ENCODE results near the gene MYCL.

DNA sequence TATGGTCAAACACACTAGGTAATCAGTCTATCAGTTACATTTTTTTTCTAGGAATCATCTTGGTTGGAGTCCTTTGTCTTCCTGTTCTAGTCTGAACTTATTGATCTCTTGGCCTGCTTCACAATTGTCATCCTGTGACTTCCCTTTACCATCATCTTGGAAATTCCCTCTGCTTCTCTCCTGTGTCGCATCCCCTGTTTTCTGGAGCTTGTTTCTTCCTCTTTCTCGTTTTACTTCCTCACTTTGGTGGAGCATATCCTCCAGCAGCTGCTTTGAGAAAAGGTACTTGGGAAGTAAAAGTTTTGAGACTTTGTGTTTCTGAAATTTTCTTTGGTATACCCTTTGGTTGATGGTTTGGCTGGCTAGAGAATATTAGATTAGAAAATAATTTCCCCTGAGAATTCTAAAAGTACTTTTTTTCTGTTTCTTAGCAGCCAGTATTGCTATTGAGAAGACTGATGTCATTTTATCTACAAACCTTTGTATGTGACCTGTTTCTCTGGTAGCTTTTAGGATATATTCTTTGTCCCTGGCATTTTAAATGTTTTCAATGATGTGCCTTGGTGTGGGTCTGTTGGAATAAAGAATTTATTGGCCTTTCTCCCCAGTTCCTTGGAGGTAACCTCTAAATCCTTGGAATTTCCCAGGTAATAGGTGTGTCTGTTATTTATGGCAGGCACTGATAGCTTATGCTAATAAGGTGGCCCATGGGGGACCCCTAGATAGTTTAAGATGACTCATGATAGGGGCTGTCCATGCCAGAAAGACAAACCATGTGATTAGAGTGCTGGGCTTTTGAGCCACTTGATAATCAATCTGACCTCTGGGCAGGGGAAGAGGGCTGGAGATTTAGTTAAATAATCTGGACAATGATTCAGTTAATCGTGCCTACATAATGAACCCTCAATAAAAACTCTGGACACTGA is 6.1 kb upstream of the MYCL start:
- TF ChIP-seq PKNOX1 (IDR thresholded peaks at IDR 0.05) = no peak
- no peak for TF ChIP-seq MXI1 (IDR thresholded peaks at IDR 0.05; ENCODE audit: low read depth, low read length)
- no peak for TF ChIP-seq E2F4 (IDR thresholded peaks at IDR 0.05; ENCODE audit: low read depth, low read length)
- no peak for TF ChIP-seq BHLHE40 (IDR thresholded peaks at IDR 0.05; ENCODE audit: borderline replicate concordance in 1 of 2, low read depth in 2 of 2, low read length in 1 of 2)

Measured in GM12878 (cell line).